GM23248 (cell line): ENCODE results near the gene SLIT3. TPM values are rescaled to one million over a fixed set of nuclear protein-coding genes. Genes with fewer than 3 reads are reported as not detected.

Experiments
- DNase-seq: peaks from one replicate; pipeline ENCODE4 v3.0.0-alpha.2; 2015
- H2AFZ ChIP-seq: fragments of 200-600 bp; sonication (generic); 2 replicates; pipeline ENCODE4 v1.6.1; 2016; ENCODE audit warnings: antibody characterized with exemption
- H3F3A ChIP-seq: fragments of 200-600 bp; sonication (generic); 2 replicates; pipeline ENCODE4 v1.6.1; 2016; ENCODE audit warnings: mild to moderate bottlenecking, antibody characterized with exemption, mixed run types; ENCODE audit not compliant: insufficient read depth
- H3K27ac ChIP-seq: fragments of 200-600 bp; sonication (generic); 2 replicates; pipeline ENCODE4 v1.5.1; 2016; ENCODE audit warnings: mild to moderate bottlenecking
- H3K27me3 ChIP-seq: fragments of 200-600 bp; sonication (generic); replicated peaks from 2 replicates; pipeline ENCODE4 v1.6.1; 2016; ENCODE audit warnings: mild to moderate bottlenecking; ENCODE audit not compliant: insufficient read depth
- H3K36me3 ChIP-seq: fragments of 200-600 bp; sonication (generic); 2 replicates; pipeline ENCODE4 v1.6.1; 2016; ENCODE audit warnings: low read depth, mild to moderate bottlenecking
- H3K4me1 ChIP-seq: fragments of 200-600 bp; sonication (generic); 2 replicates; pipeline ENCODE4 v1.6.1; 2016; ENCODE audit warnings: mild to moderate bottlenecking; ENCODE audit not compliant: insufficient read depth
- H3K4me2 ChIP-seq: fragments of 200-600 bp; sonication (generic); one replicate; pipeline ENCODE4 v1.6.1; 2016; ENCODE audit warnings: mild to moderate bottlenecking; ENCODE audit not compliant: unreplicated experiment
- H3K4me3 ChIP-seq: fragments of 200-600 bp; sonication (generic); 2 replicates; pipeline ENCODE4 v1.5.1; 2016; ENCODE audit warnings: mild to moderate bottlenecking
- H3K79me2 ChIP-seq: fragments of 200-600 bp; sonication (generic); 2 replicates; pipeline ENCODE4 v1.6.1; 2016; ENCODE audit warnings: mild to moderate bottlenecking; ENCODE audit not compliant: insufficient read depth
- H3K9ac ChIP-seq: fragments of 200-600 bp; sonication (generic); 2 replicates; pipeline ENCODE4 v1.6.1; 2016; ENCODE audit warnings: mild to moderate bottlenecking
- H3K9me2 ChIP-seq: fragments of 200-600 bp; sonication (generic); 2 replicates; pipeline ENCODE4 v1.6.1; 2016; ENCODE audit warnings: mixed run types, mild to moderate bottlenecking, moderate library complexity; ENCODE audit not compliant: insufficient read depth
- H3K9me3 ChIP-seq: fragments of 200-600 bp; sonication (generic); one replicate; pipeline ENCODE4 v1.6.1; 2017; ENCODE audit warnings: low read depth
- H4K20me1 ChIP-seq: fragments of 200-600 bp; sonication (generic); 2 replicates; pipeline ENCODE4 v1.6.0; 2016; ENCODE audit not compliant: insufficient read depth
- EZH2 ChIP-seq: fragments of 200-600 bp; sonication (generic); IDR thresholded peaks from 2 replicates; pipeline ENCODE4 v1.6.1; 2018; ENCODE audit warnings: antibody characterized with exemption, mild to moderate bottlenecking; ENCODE audit not compliant: insufficient read depth, poor library complexity, severe bottlenecking
- EZH2phosphoT487 ChIP-seq: fragments of 200-600 bp; sonication (generic); IDR thresholded peaks from 2 replicates; pipeline ENCODE4 v1.6.1; 2018; ENCODE audit warnings: antibody characterized with exemption, moderate library complexity, mild to moderate bottlenecking, low read depth; ENCODE audit not compliant: insufficient read depth
- WGBS, 2 experiments: methylation state at CpG; one replicate each; pipeline ENCODE4 v1.1.6; 2015 to 2017; ENCODE audit warnings: low lambda C conversion rate in 2 of 2, low coverage in 1 of 2; ENCODE audit errors: missing lambda C conversion rate in 2 of 2; 5-methylcytosine and 5-hydroxymethylcytosine counted together
- in situ Hi-C: fragments of 300-500 bp; cut with MboI; formaldehyde crosslinking; loops from 2 replicates; pipeline ENCODE4 v1.15.0; 2020
- polyA plus RNA-seq: library from polyadenylated mRNA; unstranded; fragments of >200 nt; fragmentation: Nextera tagmentation; extraction: Ambion mirVana; gene quantifications from 2 replicates; pipeline ENCODE4 v1.2.1, GENCODE V29; 2016
- total RNA-seq: library from RNA; depleted of rRNA; stranded (reverse); fragments of >200 nt; shearing (Covaris generic); gene quantifications from 2 replicates; pipeline ENCODE4 v1.2.3, GENCODE V29; 2014; rRNA removed

The SLIT3 gene
- total RNA-seq: 49.4 and 61.9 TPM in 2 replicates
- polyA plus RNA-seq: 98.9 and 100 TPM in 2 replicates

GRCh38 chr5:169300468-169301385 is at the start of gene SLIT3:
SLIT3 (minus strand) TSS chr5:169301139; CDS start chr5:169300709, 430 bp downstream.
- Histone ChIP-seq H3K9me3 (no peaks in the 10 kb centered on the region), H3K79me2 (peaks cover 39% of the 10 kb centered on the region), H3K9me2 (no peaks in the 10 kb centered on the region), H3K36me3 (no peaks in the 10 kb centered on the region), H3K27ac (peak within 1 kb of the TSS; percentile 65), H2AFZ (peak within 1 kb of the TSS; percentile 69), H3K4me2 (peak within 1 kb of the TSS; percentile 96), H4K20me1 (no peaks in the 10 kb centered on the region), H3F3A (peaks cover 37% of the 10 kb centered on the region), H3K4me1 (peaks cover 49% of the 10 kb centered on the region), H3K27me3 (no peaks in the 10 kb centered on the region), H3K4me3 (peak within 1 kb of the TSS; percentile 81), H3K9ac (peak within 1 kb of the TSS; percentile 83)
- 1 to 2% methylated on average over 40 to 63 of the region's 101 CpGs for WGBS, 2 experiments
- in situ Hi-C loops: loop anchor here (10.0 kb wide), 1 partner anchor 316 kb away; no protein-coding TSS in a partner anchor
- TF ChIP-seq EZH2 (no peak), EZH2phosphoT487 (no peak)
- peak; percentile 96 for DNase-seq

GRCh38 chr5:169350016-169350415 is 49.1 kb upstream of the SLIT3 start:
- no peaks in the 10 kb centered on the region for H3K9me2 ChIP-seq
- in situ Hi-C loops: no loop called here
- TF ChIP-seq EZH2phosphoT487 (no peak), EZH2 (no peak)
- peak overlapping the region; percentile 27; the same call in 1 of the 2 replicates for H3K9ac ChIP-seq
- H3K4me1 ChIP-seq: peaks cover 64% of the 10 kb centered on the region
- no peaks in the 10 kb centered on the region for H3K27me3 ChIP-seq
- H3K9me3 ChIP-seq: no peaks in the 10 kb centered on the region
- no peaks in the 10 kb centered on the region for H3K36me3 ChIP-seq
- 0% methylated on average over 1 of the region's 1 CpG for WGBS, 2 experiments
- H3K79me2 ChIP-seq: no peaks in the 10 kb centered on the region
- H3K27ac ChIP-seq: peak overlapping the region; percentile 83
- H3K4me2 ChIP-seq: peak overlapping the region; percentile 64
- DNase-seq: peak; percentile 88
- H3F3A ChIP-seq: peaks cover 55% of the 10 kb centered on the region
- no peaks in the 10 kb centered on the region for H4K20me1 ChIP-seq
- peak overlapping the region; percentile 17 for H3K4me3 ChIP-seq
- no peak overlapping the region for H2AFZ ChIP-seq

GRCh38 chr5:169347786-169348185 is 46.8 kb upstream of the SLIT3 start:
- no peak overlapping the region for H3K4me3 ChIP-seq
- no peak overlapping the region for H3K9ac ChIP-seq
- H3K4me2 ChIP-seq: peak overlapping the region; percentile 6
- H4K20me1 ChIP-seq: no peaks in the 10 kb centered on the region
- DNase-seq: peak; percentile 34
- H3K79me2 ChIP-seq: no peaks in the 10 kb centered on the region
- TF ChIP-seq EZH2 (no peak), EZH2phosphoT487 (no peak)
- H3F3A ChIP-seq: peaks cover 52% of the 10 kb centered on the region
- peak overlapping the region; percentile 12; the same call in 1 of the 2 replicates for H3K27ac ChIP-seq
- H3K36me3 ChIP-seq: no peaks in the 10 kb centered on the region
- H3K9me2 ChIP-seq: no peaks in the 10 kb centered on the region
- WGBS, 2 experiments: 34 to 37% methylated on average over 2 of the region's 2 CpGs
- in situ Hi-C loops: no loop called here
- no peaks in the 10 kb centered on the region for H3K9me3 ChIP-seq
- H3K27me3 ChIP-seq: no peaks in the 10 kb centered on the region
- peaks cover 57% of the 10 kb centered on the region for H3K4me1 ChIP-seq
- no peak overlapping the region for H2AFZ ChIP-seq

GRCh38 chr5:169344629-169345028 is 43.7 kb upstream of the SLIT3 start:
- Histone ChIP-seq H3K9me2 (no peaks in the 10 kb centered on the region), H3K27me3 (no peaks in the 10 kb centered on the region), H2AFZ (peak overlapping the region; percentile 60), H3K36me3 (no peaks in the 10 kb centered on the region), H3F3A (peaks cover 31% of the 10 kb centered on the region), H3K27ac (peak overlapping the region; percentile 27; the same call in 1 of the 2 replicates), H3K4me3 (no peak overlapping the region), H3K9me3 (no peaks in the 10 kb centered on the region), H3K9ac (no peak overlapping the region), H4K20me1 (no peaks in the 10 kb centered on the region), H3K4me2 (no peak overlapping the region), H3K4me1 (peaks cover 34% of the 10 kb centered on the region), H3K79me2 (no peaks in the 10 kb centered on the region)
- 36 to 49% methylated on average over 3 of the region's 3 CpGs for WGBS, 2 experiments
- TF ChIP-seq EZH2phosphoT487 (no peak), EZH2 (no peak)
- DNase-seq: peak; percentile 44
- in situ Hi-C loops: no loop called here
